Activated B cell treated with CpG ODN at 0.5 μM for 24 hours (primary cell): ENCODE data around the gene NAT9. TPM values are rescaled to one million over a fixed set of nuclear protein-coding genes. Genes with fewer than 3 reads are reported as not detected.
A peak's percentile ranks its signal among the peaks of the same experiment; 100 is the strongest.

Experiments used
- ATAC-seq: fragments of 200-7000 bp; cut with Tn5 transposase; one replicate; pipeline ENCODE4 v1.10.0; 2021; ENCODE audit warnings: low read depth, mild to moderate bottlenecking, moderate library complexity
- CTCF ChIA-PET: fragments of 350-600 bp; sonication (Branson Sonifier 250); formaldehyde crosslinking; loops from one replicate; lab custom pipeline; 2021; ENCODE audit warnings: antibody characterized with exemption; lab: Charles Lee
- POLR2A ChIA-PET: fragments of 350-600 bp; sonication (Branson Sonifier 250); formaldehyde crosslinking; loops from one replicate; lab custom pipeline; 2021; ENCODE audit warnings: antibody characterized with exemption; lab: Charles Lee
- DNase-seq: peaks from one replicate; pipeline ENCODE4 v3.0.0; 2022
- H3K27ac Mint-ChIP-seq: one replicate; pipeline ENCODE4 v1.8.0; 2020; ENCODE audit warnings: mixed read lengths
- H3K27me3 Mint-ChIP-seq: one replicate; pipeline ENCODE4 v1.8.0; 2021; ENCODE audit warnings: mixed read lengths
- H3K36me3 Mint-ChIP-seq: one replicate; pipeline ENCODE4 v1.8.0; 2021; ENCODE audit warnings: low read depth, mixed read lengths
- H3K4me1 Mint-ChIP-seq: one replicate; pipeline ENCODE4 v1.8.0; 2021; ENCODE audit warnings: mixed read lengths
- H3K4me3 Mint-ChIP-seq: one replicate; pipeline ENCODE4 v1.8.0; 2020; ENCODE audit warnings: mild to moderate bottlenecking, mixed read lengths
- H3K9me3 Mint-ChIP-seq: one replicate; pipeline ENCODE4 v1.8.0; 2020; ENCODE audit warnings: mixed read lengths
- intact Hi-C: fragments of 100-400 bp; cut with micrococcal nuclease; formaldehyde crosslinking; loops from one replicate; pipeline ENCODE4 v1.15.1; 2024
- total RNA-seq: library from RNA; stranded (reverse); gene quantifications from 2 replicates; pipeline ENCODE4 v1.2.3, GENCODE V29; 2022
- TF ChIP-seq, protein P1 (sequence below): fragments of 200-600 bp; IDR thresholded peaks from one replicate; pipeline ENCODE4 v1.8.0; 2022; ENCODE audit warnings: antibody characterized with exemption, mild to moderate bottlenecking

The NAT9 gene
- total RNA-seq, 1 donor from 2014 or later, result 79.7 TPM

GRCh38 chr17:74742153-74742515, 34.0 kb downstream of the NAT9 start:
- CTCF ChIA-PET, result interaction anchor here (0.6 to 2.5 kb wide), 5 partner anchors 17 to 123 kb away, joined by 3 to 25 read pairs (median 8); no protein-coding TSS in a partner anchor
- intact Hi-C loops, result no loop called here
- Mint-ChIP-seq H3K4me1 (peaks cover 80% of the 10 kb centered on the region), H3K36me3 (no peaks in the 10 kb centered on the region), H3K4me3 (peak overlapping the region; percentile 42), H3K27ac (peak overlapping the region; percentile 73), H3K27me3 (no peaks in the 10 kb centered on the region), H3K9me3 (no peaks in the 10 kb centered on the region)
- DNase-seq, result no peak
- POLR2A ChIA-PET, result interaction anchor here (0.6 to 1.8 kb wide), 5 partner anchors 28 to 511 kb away, joined by 4 to 10 read pairs (median 4); partner anchors contain the start of gene FDXR
- ATAC-seq, result peak; percentile 35
- TF ChIP-seq, protein P1, sequence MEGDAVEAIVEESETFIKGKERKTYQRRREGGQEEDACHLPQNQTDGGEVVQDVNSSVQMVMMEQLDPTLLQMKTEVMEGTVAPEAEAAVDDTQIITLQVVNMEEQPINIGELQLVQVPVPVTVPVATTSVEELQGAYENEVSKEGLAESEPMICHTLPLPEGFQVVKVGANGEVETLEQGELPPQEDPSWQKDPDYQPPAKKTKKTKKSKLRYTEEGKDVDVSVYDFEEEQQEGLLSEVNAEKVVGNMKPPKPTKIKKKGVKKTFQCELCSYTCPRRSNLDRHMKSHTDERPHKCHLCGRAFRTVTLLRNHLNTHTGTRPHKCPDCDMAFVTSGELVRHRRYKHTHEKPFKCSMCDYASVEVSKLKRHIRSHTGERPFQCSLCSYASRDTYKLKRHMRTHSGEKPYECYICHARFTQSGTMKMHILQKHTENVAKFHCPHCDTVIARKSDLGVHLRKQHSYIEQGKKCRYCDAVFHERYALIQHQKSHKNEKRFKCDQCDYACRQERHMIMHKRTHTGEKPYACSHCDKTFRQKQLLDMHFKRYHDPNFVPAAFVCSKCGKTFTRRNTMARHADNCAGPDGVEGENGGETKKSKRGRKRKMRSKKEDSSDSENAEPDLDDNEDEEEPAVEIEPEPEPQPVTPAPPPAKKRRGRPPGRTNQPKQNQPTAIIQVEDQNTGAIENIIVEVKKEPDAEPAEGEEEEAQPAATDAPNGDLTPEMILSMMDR, result no peak

DNA sequence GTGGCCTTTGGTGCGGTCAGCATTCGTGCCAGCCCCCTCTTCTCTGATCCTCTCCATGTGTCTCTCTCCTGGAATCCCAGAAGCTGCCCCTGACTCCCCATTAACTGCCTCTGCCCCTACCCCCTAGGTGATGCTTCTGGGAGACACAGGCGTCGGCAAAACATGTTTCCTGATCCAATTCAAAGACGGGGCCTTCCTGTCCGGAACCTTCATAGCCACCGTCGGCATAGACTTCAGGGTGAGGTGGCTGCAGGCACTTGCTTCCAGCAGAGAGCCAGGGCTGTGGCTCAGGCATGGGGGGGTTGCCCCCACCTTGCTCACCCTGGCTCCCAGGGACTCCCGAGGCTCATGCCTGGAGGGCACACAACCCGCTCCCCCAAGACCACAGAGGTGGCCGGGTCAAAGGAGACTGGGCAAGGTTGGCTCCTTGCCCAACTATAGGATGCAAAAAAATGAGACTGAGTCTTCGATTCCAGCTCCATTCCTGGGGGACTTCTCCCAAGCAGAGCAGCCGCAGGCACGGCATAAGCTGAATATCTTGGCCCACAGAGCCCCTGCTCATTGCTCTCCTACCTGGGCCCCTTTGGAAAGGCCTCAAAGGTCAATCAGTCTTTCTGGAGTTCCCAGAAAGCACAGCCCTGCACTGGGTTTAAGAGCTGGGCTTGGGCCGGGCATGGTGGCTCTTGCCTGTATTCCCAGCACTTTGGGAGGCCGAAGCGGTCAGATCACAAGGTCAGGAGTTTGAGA, 35.3 kb downstream of the NAT9 start:
- POLR2A ChIA-PET, result interaction anchor here (0.6 to 1.8 kb wide), 6 partner anchors 9 to 1509 kb away, joined by 3 to 10 read pairs (median 4); partner anchors contain the start of genes FDXR and NAT9
- H3K36me3 Mint-ChIP-seq, result no peaks in the 10 kb centered on the region
- H3K4me3 Mint-ChIP-seq, result no peak overlapping the region
- H3K4me1 Mint-ChIP-seq, result peaks cover 81% of the 10 kb centered on the region
- TF ChIP-seq, protein P1, result no peak
- ATAC-seq, result no peak
- CTCF ChIA-PET, result interaction anchor here (1.8 to 6.5 kb wide), 5 partner anchors 19 to 125 kb away, joined by 7 to 187 read pairs (median 12); no protein-coding TSS in a partner anchor
- H3K9me3 Mint-ChIP-seq, result no peaks in the 10 kb centered on the region
- H3K27ac Mint-ChIP-seq, result peak overlapping the region; percentile 73
- no peak for DNase-seq
- intact Hi-C loops, result no loop called here
- H3K27me3 Mint-ChIP-seq, result no peaks in the 10 kb centered on the region

DNA sequence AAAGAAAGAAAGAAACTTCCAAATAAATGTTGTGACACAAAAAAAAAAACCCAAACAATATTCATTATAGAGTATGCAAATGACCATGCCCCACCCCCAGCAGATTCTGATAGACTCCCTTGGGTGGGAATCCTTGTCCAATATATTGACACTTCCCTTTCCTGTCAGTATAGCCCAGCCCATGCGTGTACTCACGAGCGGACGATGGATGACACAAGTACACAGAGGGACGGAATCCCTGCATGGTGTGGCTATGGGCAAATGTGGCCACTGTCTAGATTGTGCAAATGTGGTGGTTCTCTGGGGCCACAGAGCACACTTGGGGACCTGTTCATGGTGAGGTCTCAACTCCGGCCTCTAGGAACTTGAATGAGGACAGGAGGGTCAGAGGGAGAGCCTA, 36.0 kb downstream of the NAT9 start:
- ATAC-seq (no peak), DNase-seq (no peak)
- TF ChIP-seq, protein P1, result no peak
- ChIA-PET POLR2A (interaction anchor here (1.2 kb wide), 1 partner anchor 76 kb away, joined by 3 read pairs; no protein-coding TSS in a partner anchor), CTCF (interaction anchor here (6.5 kb wide), 1 partner anchor 83 kb away, joined by 187 read pairs; no protein-coding TSS in a partner anchor)
- Mint-ChIP-seq H3K4me3 (no peak overlapping the region), H3K4me1 (peaks cover 81% of the 10 kb centered on the region), H3K9me3 (no peaks in the 10 kb centered on the region), H3K27ac (peak overlapping the region; percentile 59), H3K27me3 (no peaks in the 10 kb centered on the region), H3K36me3 (no peaks in the 10 kb centered on the region)
- intact Hi-C loops, result no loop called here

DNA sequence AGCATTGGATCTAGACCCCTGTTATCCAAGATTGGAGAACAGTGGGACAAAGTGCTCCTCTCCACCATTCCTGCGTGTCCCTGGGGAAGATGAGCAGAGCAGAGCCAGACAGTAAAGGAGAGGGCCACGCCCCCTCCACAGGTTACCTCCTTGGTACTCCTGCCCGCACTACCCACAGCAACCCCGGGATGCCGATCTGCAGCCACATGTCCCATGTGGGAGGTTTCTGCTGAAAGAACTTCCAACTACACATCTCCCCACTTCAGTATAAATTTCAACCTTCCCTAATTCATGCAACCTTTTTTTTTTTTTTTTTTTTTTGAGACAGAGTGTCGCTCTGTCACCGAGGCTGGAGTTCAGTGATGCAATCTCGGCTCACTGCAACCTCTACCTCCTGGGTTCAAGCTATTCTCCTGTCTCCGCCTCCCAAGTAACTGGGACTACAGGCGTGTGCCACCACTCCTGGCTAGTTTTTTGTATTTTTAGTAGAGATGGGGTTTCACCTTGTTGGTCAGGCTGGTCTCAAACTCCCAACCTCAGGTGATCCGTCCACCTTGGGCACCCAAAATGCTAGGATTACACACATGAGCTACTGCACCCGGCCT, 36.8 kb downstream of the NAT9 start:
- POLR2A ChIA-PET, result interaction anchor here (1.2 to 4.7 kb wide), 3 partner anchors 9 to 82 kb away, joined by 3 to 76 read pairs (median 34); partner anchors contain the start of gene NHERF1
- CTCF ChIA-PET, result interaction anchor here (0.9 to 6.5 kb wide), 4 partner anchors 11 to 360 kb away, joined by 4 to 187 read pairs (median 14); no protein-coding TSS in a partner anchor
- Mint-ChIP-seq H3K4me1 (peaks cover 75% of the 10 kb centered on the region), H3K9me3 (no peaks in the 10 kb centered on the region), H3K27ac (peak overlapping the region; percentile 88), H3K27me3 (no peaks in the 10 kb centered on the region), H3K4me3 (peak overlapping the region; percentile 58), H3K36me3 (no peaks in the 10 kb centered on the region)
- intact Hi-C loops, result loop anchor here (10.0 kb wide), 1 partner anchor 305 kb away; the partner anchor contains the start of gene GPRC5C
- DNase-seq (no peak), ATAC-seq (no peak)
- TF ChIP-seq, protein P1, result no peak
